Endodermal cell (in vitro differentiated cells): ENCODE results near the gene PGLYRP3. TPM values are rescaled to one million over a fixed set of nuclear protein-coding genes. Genes with fewer than 3 reads are reported as not detected.

Experiments used
- DNase-seq: peaks from one replicate; pipeline ENCODE4 v3.0.0-alpha.2; 2017
- H3K27ac ChIP-seq: 2 replicates; pipeline ENCODE4 v1.5.1; 2013; ENCODE audit warnings: mild to moderate bottlenecking, low read depth, low read length, moderate library complexity
- H3K27me3 ChIP-seq: 2 replicates; pipeline ENCODE4 v1.6.1; 2013; ENCODE audit warnings: mild to moderate bottlenecking, low read length, moderate library complexity; ENCODE audit not compliant: insufficient read depth, control insufficient read depth, poor library complexity, severe bottlenecking
- H3K36me3 ChIP-seq: 2 replicates; pipeline ENCODE4 v1.7.0; 2013; ENCODE audit warnings: mild to moderate bottlenecking, low read length, moderate library complexity; ENCODE audit not compliant: control insufficient read depth, insufficient read depth
- H3K4me1 ChIP-seq: one replicate; pipeline ENCODE4 v1.7.0; 2013; ENCODE audit warnings: low read length; ENCODE audit not compliant: control insufficient read depth, insufficient read depth
- H3K4me3 ChIP-seq: 2 replicates; pipeline ENCODE4 v1.5.1; 2013; ENCODE audit warnings: mild to moderate bottlenecking, low read length, moderate library complexity
- H3K9ac ChIP-seq: 2 replicates; pipeline ENCODE4 v1.6.1; 2013; ENCODE audit warnings: mild to moderate bottlenecking, low read length, moderate library complexity; ENCODE audit not compliant: poor library complexity, severe bottlenecking; ENCODE audit errors: extremely low read depth
- H3K9me3 ChIP-seq: 2 replicates; pipeline ENCODE4 v1.6.1; 2013; ENCODE audit warnings: mild to moderate bottlenecking, low read length, moderate library complexity; ENCODE audit not compliant: control insufficient read depth
- H3K27ac Mint-ChIP-seq: 2 replicates; pipeline ENCODE4 v1.8.0; 2020; ENCODE audit warnings: mixed read lengths
- H3K27me3 Mint-ChIP-seq: 2 replicates; pipeline ENCODE4 v1.8.0; 2021; ENCODE audit warnings: mild to moderate bottlenecking, mixed read lengths; ENCODE audit not compliant: insufficient read depth
- H3K36me3 Mint-ChIP-seq: 2 replicates; pipeline ENCODE4 v1.8.0; 2020; ENCODE audit warnings: low read depth, mixed read lengths
- H3K4me1 Mint-ChIP-seq: 2 replicates; pipeline ENCODE4 v1.8.0; 2020; ENCODE audit warnings: mixed read lengths
- H3K4me3 Mint-ChIP-seq: 2 replicates; pipeline ENCODE4 v1.8.0; 2020; ENCODE audit warnings: mild to moderate bottlenecking, moderate library complexity, mixed read lengths
- H3K9me3 Mint-ChIP-seq: 2 replicates; pipeline ENCODE4 v1.8.0; 2020; ENCODE audit warnings: mild to moderate bottlenecking, mixed read lengths
- WGBS, 2 experiments: methylation state at CpG; one replicate each; pipeline versions ENCODE4 v1.1.5 to v1.1.7; 2013; ENCODE audit warnings: missing lambda C conversion rate in 2 of 2, mixed read lengths in 1 of 2; ENCODE audit not compliant: insufficient coverage in 1 of 2, insufficient read length in 1 of 2; 5-methylcytosine and 5-hydroxymethylcytosine counted together
- total RNA-seq, 2 donors: library from RNA; stranded (reverse); fragmentation: NEBNext Ultra II Directional in 1 of 2; extraction: Animal tissue kit (Norgen Biotek cat#: 25700) in 1 of 2; gene quantifications; 2 replicates in 1 of 2; 3 replicates in 1 of 2; pipeline ENCODE4 v1.2.1, GENCODE V29; 2021
- TF ChIP-seq, protein P1 (sequence below): fragments of 200-600 bp; sonication (generic); conservative IDR thresholded peaks from 2 replicates; pipeline ENCODE4 v1.5.0; 2021; ENCODE audit warnings: antibody characterized with exemption, mild to moderate bottlenecking

Gene PGLYRP3
- total RNA-seq, 2 donors from 2014 or later: not detected

- Mint-ChIP-seq H3K27ac (no peak overlapping the region), H3K9me3 (no peaks in the 10 kb centered on the region), H3K4me1 (peaks cover 5% of the 10 kb centered on the region), H3K36me3 (no peaks in the 10 kb centered on the region), H3K4me3 (peak overlapping the region; percentile 41), H3K27me3 (peaks cover 78% of the 10 kb centered on the region)
- no peak for DNase-seq
- WGBS, 2 experiments: 13 to 64% methylated on average over 5 to 45 of the region's 45 CpGs
- Histone ChIP-seq H3K27ac (no peak overlapping the region), H3K27me3 (peaks cover 75% of the 10 kb centered on the region), H3K9ac (no peak overlapping the region), H3K36me3 (no peaks in the 10 kb centered on the region), H3K4me1 (no peaks in the 10 kb centered on the region), H3K4me3 (peak overlapping the region; percentile 45), H3K9me3 (no peaks in the 10 kb centered on the region)
- TF ChIP-seq, protein P1, sequence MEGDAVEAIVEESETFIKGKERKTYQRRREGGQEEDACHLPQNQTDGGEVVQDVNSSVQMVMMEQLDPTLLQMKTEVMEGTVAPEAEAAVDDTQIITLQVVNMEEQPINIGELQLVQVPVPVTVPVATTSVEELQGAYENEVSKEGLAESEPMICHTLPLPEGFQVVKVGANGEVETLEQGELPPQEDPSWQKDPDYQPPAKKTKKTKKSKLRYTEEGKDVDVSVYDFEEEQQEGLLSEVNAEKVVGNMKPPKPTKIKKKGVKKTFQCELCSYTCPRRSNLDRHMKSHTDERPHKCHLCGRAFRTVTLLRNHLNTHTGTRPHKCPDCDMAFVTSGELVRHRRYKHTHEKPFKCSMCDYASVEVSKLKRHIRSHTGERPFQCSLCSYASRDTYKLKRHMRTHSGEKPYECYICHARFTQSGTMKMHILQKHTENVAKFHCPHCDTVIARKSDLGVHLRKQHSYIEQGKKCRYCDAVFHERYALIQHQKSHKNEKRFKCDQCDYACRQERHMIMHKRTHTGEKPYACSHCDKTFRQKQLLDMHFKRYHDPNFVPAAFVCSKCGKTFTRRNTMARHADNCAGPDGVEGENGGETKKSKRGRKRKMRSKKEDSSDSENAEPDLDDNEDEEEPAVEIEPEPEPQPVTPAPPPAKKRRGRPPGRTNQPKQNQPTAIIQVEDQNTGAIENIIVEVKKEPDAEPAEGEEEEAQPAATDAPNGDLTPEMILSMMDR: no peak
These were observed 52.0 kb downstream of the PGLYRP3 start for GRCh38 chr1:153260585-153261280.

- H3K4me3 ChIP-seq: no peak within 1 kb of the TSS
- TF ChIP-seq, protein P1: no peak
- H3K27ac Mint-ChIP-seq: no peak within 1 kb of the TSS
These were observed 53.4 kb downstream of the PGLYRP3 start, which contains the start of gene LORICRIN for GRCh38 chr1:153259387-153259786. TSS of gene LORICRIN (plus strand) at chr1:153259687. CDS start at chr1:153260950, 1,263 bp downstream.

DNA sequence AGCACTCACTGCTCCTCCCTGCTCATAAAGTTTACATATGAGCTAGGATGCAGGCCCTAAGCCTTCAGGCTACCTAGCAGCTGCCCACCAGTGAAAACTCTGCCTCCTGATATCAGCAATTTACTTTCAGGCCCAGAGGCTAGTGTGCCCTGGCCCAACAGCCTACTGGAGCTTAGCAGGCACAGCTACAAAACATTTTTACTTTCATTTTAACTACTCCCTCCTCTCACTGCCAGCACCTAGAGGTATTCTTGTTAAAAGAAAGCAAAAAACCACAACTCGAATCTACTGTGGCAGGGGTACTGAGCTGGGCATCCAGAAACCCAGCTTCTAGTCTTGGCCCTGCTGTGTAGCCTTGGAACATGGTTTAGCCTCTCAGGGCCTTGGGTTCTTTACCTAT lies 59.1 kb downstream of the PGLYRP3 start:
- 86% methylated on average over 1 of the region's 1 CpG for WGBS, 2 experiments
- Histone ChIP-seq H3K9ac (no peak overlapping the region), H3K36me3 (no peaks in the 10 kb centered on the region), H3K27ac (no peak overlapping the region), H3K4me3 (no peak overlapping the region), H3K4me1 (peaks cover 3% of the 10 kb centered on the region), H3K27me3 (peaks cover 18% of the 10 kb centered on the region), H3K9me3 (no peaks in the 10 kb centered on the region)
- no peaks in the 10 kb centered on the region for H3K36me3 Mint-ChIP-seq
- H3K4me3 Mint-ChIP-seq: no peak overlapping the region
- no peak for DNase-seq
- H3K27me3 Mint-ChIP-seq: peaks cover 18% of the 10 kb centered on the region
- H3K27ac Mint-ChIP-seq: no peak overlapping the region
- TF ChIP-seq, protein P1: no peak
- no peaks in the 10 kb centered on the region for H3K9me3 Mint-ChIP-seq
- no peaks in the 10 kb centered on the region for H3K4me1 Mint-ChIP-seq

More at GRCh38 chr1:153259387-153259786, 53.4 kb downstream of the PGLYRP3 start, which contains the start of gene LORICRIN:
- Mint-ChIP-seq H3K27me3 (peaks cover 69% of the 10 kb centered on the region), H3K4me1 (peaks cover 5% of the 10 kb centered on the region), H3K36me3 (no peaks in the 10 kb centered on the region), H3K4me3 (peak within 1 kb of the TSS; percentile 41), H3K9me3 (no peaks in the 10 kb centered on the region)
- H3K4me1 ChIP-seq: no peaks in the 10 kb centered on the region
- H3K27me3 ChIP-seq: peaks cover 68% of the 10 kb centered on the region
- DNase-seq: no peak
- no peak within 1 kb of the TSS for H3K9ac ChIP-seq
- WGBS, 2 experiments: 89 to 96% methylated on average over 3 of the region's 3 CpGs
- no peaks in the 10 kb centered on the region for H3K36me3 ChIP-seq
- H3K9me3 ChIP-seq: no peaks in the 10 kb centered on the region
- no peak within 1 kb of the TSS for H3K27ac ChIP-seq
